ENCODE results near the gene MAP7D1.

The MAP7D1 gene

DNA sequence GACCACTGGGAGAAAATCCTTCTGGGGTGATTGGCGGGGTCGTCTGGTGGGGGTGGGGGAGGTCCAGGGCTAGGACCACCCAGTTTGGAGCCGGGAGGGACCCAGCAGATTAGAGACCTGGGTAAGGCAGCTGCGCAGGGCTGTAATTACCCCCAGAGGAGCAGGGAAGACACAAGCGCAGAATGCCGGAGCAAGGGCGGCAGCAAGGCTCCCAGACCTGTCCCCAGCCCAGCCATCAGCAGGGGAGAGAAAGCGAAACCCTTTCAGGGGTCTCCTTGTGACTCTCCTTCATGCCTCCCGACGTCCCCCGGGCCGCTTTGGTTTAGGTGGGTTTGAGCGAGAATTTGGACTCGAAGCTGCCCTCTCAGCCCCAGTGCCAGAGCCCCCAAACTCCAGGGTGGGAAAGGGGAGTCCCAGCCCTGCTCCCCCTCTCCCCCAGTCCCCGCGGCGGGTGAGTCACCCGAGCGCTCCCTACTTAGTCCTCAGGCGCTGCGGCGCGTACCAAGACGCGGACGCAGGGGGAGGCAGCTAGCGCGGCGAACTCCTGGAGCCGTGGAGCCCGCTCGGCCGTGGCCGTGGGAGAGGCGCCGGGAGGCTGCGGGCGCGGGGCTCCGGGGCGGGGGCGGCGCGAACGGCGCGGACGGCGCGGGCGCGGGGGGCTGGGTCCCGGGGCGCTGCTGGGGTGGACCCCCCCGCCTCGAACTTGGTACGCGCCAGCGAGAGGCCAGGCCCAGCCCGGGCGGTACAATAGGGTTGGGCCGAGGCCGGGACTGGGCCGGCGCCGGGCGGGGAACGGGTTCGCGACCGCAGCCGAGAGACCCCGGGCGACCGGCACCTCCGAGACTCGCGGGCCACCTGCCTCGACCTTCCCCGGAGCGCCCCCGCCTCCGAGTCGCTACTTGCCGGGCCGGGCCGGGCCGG lies at the start of gene MAP7D1:
Gene MAP7D1, plus strand, starts transcription at position 753 of the 921 bp plus-strand sequence. CDS start 258 bp downstream, outside the sequence.
- peak; percentile 73 to 76 for DNase-seq (ENCODE audit: low read depth in 2 of 2)

DNA sequence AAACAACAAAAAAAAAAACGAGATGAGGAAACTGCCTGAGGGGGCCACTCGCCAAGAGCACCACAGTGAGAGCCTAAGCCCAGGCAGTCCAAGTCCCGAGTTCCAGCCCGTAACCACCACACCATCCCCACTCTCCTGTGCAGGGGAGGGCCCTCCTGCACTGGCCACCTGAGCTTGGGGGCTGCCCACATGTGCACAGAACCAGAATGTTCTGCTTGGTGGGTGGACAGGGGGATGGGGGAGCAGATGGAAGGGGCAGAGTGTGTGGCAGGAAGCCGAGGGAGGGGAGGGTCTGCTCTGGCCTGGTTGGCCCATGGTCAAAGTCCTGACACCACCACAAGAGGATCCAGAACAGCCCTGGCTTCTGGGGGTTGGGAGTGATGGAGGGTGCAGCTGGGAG lies 49.7 kb upstream of the MAP7D1 start:
- no peak for DNase-seq (ENCODE audit: low read depth in 2 of 2)

DNA sequence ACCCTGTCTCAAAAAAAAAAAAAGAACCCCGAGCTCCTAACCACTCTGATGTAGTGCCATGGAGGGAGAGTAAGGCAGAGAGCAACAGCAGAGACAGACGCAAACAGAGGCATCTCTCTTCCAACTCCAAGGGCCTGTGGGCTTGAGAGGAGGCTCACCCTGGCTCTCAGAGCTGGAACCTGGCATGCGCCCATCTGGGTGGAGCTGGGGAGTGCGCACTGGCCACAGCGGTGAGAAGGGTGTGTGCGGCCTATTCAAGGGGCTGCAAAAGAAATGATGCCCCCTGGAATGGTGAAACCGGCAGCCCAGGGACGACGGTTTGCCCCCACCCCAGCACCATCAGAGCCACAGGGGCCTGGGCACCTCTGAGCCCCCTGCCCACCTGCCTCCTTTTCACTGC lies 48.6 kb upstream of the MAP7D1 start:
- DNase-seq (ENCODE audit: low read depth in 2 of 2): no peak

DNA sequence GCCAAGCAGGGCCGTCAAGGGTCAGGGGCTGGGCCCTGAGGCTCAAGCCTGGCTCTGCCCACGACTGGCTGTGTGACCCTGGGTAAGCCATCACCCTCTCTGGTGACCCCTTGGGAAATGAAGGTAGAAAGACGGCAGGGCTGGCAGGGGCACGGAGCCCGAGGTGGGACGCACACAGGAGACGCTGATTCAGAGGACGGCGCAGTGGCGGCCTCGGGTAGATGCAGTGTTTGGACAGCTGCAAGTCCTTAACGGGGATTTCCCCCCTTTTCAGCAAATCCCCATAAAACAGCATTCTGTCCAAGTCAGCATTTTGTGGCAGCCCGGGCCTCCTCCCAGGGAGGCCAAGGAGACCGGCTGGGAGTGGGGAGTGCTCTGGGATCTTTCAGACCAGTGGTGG lies 47.6 kb upstream of the MAP7D1 start:
- DNase-seq (ENCODE audit: low read depth in 2 of 2): no peak

DNA sequence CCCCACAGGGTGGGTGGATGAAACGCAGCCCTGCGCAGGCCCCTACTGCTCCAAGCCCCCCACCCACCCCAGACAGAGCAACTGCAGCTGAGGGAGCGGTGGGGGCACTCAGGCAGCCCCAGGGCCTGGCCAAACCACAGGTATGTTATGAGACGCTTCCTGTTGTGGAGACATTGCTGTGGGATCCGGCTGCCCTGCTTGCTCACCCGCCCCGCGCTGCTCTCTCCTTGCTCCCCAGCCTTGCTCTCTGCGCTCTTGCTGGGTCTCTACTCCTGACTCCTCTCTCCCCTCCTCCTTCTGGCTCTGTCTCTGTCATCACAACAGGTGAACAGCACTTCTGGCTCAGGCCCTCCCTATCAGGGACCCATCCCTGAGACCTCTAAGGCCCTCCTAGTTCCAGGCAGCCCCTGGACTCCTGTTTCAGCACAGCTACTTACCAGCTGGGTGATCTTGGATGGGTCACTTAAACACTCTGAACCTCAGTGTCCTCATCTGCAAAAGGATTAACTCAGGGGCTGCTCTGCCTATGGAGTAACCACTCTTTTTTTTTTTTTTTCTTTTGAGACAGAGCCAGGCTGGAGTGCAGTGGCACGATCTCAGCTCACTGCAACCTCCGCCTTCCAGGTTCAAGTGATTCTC lies 46.8 kb upstream of the MAP7D1 start:
- peak; percentile 11 to 15 for DNase-seq (ENCODE audit: low read depth in 2 of 2)

DNA sequence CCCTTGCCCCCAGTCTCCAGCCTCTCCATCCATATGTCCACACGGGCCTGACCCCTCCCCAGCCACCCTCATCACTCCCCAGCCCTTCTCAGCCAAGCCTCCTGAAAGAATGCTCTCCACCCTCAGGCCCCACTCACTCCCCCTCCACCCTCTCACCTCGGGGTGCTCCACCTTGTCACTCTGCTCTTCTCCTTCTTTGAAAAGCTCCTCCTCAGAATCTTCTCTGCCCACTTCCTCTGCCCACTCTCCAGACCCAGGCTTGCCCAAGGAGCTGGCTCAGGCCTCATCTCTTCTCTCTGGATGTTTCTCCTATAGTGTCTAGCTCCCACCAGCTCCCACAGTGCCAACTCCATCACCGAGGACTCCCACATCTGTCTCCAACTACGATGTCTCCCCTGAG lies 44.8 kb upstream of the MAP7D1 start:
- DNase-seq (ENCODE audit: low read depth in 2 of 2): no peak

DNA sequence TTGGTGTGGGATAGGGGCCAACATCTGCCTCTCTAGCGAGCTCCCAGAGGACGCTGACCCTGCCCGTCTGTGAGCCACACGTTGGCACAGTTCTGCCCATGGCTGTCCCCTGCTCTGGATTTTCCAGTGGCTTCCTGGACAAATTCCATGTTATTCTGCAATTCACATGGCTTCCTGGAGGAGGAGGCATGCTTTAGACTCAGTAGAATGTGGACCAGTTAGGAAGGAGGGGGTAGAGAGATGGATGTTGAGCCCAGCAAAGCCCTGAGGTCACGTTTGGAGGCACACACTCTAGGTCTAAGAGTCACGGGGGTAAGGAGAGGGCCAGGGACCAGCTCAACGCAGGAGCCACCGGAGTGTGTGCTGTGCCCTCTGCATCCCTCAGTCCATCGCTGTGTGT lies 43.1 kb upstream of the MAP7D1 start:
- no peak for DNase-seq (ENCODE audit: low read depth in 2 of 2)

DNA sequence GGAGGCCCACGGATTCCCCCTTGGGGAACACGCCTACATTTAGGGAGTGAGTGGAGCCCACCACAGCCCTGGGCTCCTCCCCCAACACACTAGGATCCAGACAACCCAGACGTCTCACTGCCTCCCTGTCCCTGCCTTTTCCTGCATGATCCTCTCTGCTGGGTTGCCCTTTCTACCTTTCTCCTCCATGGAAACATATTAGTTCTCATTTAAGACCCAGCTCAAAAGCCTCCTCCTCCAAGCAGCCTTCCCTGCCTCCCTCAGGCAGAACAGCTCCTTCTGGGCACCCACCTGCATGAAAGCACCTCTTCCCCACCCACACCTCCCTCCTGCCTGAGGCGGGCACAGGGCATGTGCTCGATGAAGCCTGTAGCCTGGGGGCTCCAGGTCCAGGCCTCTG lies 41.6 kb upstream of the MAP7D1 start:
- no peak for DNase-seq (ENCODE audit: low read depth in 2 of 2)

DNA sequence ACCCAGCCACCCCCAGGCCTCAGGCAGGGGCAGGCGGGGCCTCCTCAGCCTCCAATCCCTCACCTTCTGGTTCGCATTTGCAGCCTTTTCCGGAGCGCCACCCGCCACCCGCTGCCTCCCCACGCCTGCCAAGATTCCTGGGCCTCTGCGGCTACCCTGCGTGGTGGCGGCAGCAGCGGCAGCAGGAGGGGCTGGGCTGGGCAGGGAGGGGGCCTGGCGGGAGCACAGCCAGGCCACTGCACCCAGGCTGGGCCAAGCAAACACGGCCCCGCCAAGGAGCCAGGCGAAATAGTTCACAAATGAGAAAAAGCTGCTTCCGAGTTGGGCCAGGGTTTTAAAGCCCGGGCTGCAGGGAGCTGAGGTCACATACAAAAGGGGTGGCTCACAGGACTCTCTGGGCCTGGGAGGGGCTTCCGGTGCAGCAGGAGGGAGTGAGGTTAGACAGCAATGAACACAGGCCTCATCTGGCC lies 40.7 kb upstream of the MAP7D1 start:
- DNase-seq (ENCODE audit: low read depth in 2 of 2): no peak

DNA sequence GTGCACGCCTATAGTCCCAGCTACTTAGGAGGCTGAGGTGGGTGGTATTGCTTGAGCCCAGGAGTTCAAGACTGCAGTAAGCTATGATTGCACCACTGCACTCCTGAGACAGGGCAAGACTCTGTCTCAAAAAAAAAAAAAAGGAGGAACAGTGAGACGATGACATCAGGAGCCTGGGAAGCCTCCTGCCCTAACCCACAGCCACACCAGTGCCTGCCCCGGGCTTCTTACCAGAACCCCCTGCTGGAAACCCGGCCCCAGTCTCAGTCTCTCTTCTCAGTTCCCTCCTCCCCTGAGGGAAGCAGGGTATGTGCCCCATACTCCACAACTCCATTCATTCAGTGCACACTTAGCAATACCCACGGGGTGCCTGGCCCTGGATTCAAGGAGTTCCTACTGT lies 40.0 kb upstream of the MAP7D1 start:
- no peak for DNase-seq (ENCODE audit: low read depth in 2 of 2)

DNA sequence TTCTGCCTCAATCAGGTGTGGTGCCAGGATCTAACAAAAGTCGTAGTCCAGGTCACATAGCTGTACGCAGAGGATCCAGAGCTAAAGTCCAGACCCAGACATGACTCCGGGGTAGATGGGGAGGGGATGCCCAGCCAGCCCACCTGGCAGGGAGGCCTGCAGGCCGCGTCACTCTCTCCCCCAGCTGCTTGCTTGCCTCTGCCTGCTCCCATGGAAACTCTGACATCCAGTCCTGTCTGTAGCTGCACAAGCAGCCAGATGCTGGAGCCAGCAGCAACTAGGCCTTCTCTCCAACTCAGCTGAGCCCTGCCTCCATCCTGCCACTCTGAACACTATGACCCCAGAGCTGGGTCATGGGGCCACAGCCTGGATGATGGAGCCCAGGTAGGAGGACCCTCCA lies 39.1 kb upstream of the MAP7D1 start:
- DNase-seq (ENCODE audit: low read depth in 2 of 2): no peak

DNA sequence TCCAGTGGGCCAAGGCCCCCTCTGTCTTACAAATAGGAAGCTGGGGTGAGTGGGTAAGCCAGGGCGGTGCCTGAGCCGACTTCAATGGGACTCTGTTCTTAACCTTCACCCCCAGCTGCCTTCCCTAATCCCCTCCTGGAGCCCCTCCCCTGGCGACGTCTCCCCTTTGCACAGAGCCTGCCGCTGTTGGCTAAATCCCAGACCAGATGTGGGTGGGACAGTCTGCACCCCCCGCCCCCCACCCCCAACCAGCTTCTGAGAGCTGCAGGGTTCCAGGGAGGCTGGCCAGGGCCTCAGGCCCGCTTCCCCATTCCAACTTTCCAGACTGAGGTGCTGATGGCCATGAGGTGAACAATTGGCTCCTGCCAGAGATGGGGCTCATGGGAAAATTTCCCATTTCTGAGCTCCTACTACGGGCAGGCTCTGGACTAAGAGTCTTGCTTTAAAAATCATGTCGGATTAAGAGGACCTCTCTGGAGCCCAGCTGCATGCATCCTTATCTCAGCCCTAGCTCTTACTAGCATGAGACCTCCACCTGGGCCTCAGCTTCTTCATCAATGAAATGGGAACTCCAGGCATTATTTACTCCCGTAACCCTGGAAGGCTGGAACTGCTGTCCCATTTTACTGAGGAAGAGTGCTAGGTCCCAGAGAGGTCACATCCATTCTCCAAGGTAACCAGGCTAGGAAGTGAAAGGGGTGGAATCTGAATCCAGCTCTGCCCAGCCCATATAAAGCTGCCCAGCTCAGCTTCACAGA lies 37.3 kb upstream of the MAP7D1 start:
- no peak for DNase-seq (ENCODE audit: low read depth in 2 of 2)

DNA sequence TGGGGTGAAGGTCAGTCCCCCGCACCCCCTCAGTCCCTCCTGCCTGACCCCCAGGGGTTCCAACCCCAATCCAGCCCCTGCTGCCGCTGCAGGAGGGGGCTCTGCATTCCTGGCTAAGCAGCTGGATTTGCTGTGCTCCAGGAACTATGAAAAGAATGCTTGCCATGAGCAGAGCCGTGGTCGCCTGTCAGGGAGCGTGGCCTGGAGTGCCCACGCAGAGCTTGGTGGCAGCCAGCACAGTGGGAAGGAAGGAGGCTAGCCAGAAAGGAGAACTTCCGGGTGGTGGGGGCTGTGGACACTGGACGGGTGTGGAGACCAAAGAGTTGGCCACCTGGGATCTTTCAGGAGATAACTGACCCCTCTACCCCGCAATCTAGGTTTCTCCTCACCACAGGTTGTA lies 36.5 kb upstream of the MAP7D1 start:
- no peak for DNase-seq (ENCODE audit: low read depth in 2 of 2)

DNA sequence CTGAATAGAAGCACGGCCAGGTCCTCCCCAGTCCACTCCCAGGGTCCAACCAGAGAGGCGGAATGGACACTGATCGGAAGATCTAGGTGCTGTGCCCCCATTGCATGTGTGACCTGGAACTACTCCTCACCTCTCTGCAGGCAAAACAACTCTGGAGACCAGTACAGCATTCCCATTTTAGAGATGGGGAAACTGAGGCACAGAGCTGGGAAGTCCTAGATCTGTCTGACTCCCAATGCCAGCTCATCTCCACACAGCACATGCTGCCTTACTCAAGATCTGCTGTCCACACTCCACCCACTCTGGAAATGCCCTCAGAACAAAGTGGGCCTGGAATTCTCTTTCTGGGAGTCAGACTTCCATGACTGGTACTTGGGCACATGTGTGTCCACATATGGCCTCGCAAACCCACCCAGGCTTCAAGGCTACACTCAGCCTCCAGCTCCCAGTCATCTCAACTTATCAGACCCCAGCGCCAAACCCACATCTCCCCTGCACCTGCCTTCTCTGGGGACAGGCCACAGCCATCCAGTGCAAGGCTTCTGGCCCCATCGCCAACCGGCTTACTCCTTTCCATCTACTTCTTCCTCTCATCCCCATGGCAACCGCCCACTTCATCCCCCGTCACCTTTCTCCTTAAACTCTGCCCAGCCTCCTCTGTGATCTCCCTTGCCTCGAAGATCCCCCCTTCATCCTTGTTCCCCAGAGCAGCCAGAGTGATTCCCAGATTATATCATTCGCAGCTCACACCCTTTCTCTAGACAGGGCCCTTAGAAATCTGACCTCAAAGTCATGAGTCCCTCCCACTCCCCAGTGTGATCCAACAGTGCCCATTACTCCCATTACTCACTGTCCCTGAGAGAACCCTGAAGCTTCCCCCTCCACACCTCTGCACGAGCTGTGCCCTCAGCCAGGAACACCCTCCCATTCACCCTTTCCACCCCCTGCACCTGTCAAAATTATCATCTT lies 33.6 kb upstream of the MAP7D1 start:
- no peak for DNase-seq (ENCODE audit: low read depth in 2 of 2)

DNA sequence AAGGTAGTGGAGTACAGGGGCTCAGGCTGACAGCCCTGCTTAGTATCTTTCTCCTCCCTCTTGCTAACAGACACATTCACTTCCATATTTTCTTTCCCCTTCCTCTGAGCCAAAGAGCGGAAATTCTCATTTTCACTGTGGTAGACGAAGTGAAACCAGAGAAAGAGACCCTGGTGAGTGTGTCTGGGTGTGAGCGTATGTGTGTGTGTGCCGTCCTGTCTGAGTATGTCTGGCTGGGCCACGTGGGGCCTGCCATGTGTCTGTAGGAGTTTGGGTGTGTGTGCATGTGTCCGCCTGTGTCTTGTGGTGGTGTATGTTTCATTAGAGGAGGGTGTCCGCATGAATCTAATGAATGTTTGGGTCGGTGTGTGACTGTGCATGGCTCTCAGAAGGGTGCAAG lies 32.6 kb upstream of the MAP7D1 start:
- no peak for DNase-seq (ENCODE audit: low read depth in 2 of 2)

DNA sequence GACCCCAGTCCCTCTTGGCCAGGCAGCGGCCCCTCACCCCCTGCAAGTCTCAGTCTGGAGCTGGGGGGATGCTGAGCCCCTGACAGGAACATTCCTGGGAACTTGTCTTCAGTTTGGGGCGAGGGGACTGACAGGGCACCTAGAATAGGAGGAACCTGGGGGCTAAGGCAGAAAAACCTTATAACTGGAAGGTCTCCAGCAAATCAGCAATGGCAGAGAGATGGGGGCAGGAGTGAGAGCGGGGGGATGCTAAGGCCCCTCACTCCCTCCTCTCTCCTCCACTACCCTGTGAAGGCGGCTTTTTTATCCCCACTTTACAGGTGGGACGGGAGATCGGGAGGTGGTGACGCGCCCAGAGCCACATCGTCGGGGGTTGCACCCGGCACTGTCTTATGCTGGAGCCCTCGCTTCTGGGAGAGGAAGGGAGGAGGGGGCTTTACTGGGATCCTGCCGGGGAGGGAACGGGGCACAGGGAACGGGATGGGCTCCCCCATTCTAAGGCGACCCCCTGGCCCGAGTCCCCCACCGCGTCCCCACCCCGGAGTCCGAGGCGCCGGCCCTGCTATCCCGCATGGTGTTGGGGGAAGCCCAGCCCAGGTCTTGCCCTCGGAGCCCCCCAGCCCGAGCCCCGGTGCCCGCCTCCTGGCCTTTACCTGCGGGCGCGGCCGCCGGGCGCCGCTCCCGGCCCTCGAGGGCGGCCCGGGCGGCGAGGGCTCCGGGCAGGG lies 31.4 kb upstream of the MAP7D1 start:
- no peak for DNase-seq (ENCODE audit: low read depth in 2 of 2)

DNA sequence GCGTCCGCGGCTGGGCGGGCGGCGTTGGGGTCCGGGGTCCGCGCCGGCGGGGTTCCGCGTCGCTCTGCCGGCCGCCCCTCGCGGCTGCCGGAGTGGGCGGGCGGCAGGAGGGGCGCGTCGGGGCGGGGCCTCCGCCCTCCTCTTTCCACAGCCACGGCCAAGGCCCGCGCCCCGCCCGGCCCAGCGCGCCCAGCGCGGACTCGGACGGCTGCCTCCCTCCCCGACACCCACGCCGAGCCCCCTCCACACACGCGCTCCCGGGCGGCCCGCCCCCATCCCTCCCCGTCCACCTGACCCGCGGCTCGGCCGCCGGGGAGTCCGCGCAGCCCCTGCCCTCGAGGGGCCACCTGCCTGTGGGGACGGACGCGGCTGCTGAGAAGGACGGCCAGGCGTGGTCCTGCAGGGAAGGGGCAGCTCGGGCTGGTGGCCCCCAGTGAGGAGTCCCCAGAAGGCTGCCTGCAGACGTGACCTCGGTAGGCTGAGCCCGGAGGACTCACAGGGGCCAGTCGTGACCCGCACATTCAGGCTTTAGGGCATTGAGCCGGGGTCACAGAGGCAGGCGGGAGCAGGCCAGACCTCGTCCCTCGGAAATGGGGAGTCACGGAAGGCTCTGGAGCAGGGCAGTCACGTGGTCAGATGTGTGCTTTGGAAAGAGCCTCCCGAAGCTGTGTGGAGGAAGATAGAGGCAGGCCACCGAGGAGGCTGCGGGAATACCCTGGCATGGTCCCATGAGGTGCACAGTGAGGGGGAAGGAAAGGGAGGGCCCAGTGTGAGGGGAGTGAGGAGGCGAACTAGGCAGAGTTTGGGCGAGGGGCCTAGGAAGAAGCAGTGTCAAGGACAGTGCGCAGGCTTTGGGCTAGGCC lies 30.6 kb upstream of the MAP7D1 start, which contains the start of gene COL8A2:
Gene COL8A2, minus strand, starts transcription at position 94 of the 863 bp plus-strand sequence. CDS start 24,980 bp downstream, outside the sequence.
- no peak for DNase-seq (ENCODE audit: low read depth in 2 of 2)

DNA sequence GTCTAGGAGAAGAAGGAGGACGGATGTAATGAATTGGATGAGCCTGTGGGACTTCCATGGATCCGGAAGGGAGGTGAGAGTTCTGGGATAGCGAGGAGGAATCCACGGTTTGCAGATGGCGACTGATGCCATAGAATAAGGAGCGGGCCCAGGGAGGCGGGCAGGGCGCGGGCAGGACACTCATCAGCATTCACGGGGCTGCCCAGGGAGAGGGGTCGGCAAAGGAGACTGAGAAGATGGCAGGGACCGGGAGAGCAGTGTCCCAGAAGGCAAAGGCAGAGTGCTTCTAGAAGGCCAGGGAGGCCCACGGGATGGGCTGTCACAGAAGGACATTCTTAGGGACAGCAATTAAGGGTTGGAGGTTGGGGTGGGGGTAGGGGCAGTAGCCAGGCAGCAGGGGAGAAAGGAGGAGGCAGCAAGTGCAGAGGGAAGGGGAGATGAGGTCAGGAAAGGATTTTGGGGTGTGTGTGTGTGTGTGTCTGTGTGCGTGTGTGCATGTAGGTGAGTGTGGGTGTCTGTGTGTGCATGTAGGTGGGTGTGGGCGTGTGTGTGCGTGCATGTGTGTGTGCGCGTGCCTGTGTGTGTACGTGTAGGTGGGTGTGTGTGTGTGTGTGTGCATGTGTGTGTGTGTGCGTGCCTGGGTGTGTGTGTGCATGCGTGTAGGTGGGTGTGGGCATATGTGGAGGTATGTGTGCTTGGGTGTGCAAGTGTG lies 29.8 kb upstream of the MAP7D1 start:
- DNase-seq (ENCODE audit: low read depth in 2 of 2): no peak
